ENCODE measurements around the gene GAB4. TPM values are rescaled to one million over a fixed set of nuclear protein-coding genes. Genes with fewer than 3 reads are reported as not detected.

GAB4 gene
- polyA plus RNA-seq, 1 donor from 2014 or later: not detected

DNA sequence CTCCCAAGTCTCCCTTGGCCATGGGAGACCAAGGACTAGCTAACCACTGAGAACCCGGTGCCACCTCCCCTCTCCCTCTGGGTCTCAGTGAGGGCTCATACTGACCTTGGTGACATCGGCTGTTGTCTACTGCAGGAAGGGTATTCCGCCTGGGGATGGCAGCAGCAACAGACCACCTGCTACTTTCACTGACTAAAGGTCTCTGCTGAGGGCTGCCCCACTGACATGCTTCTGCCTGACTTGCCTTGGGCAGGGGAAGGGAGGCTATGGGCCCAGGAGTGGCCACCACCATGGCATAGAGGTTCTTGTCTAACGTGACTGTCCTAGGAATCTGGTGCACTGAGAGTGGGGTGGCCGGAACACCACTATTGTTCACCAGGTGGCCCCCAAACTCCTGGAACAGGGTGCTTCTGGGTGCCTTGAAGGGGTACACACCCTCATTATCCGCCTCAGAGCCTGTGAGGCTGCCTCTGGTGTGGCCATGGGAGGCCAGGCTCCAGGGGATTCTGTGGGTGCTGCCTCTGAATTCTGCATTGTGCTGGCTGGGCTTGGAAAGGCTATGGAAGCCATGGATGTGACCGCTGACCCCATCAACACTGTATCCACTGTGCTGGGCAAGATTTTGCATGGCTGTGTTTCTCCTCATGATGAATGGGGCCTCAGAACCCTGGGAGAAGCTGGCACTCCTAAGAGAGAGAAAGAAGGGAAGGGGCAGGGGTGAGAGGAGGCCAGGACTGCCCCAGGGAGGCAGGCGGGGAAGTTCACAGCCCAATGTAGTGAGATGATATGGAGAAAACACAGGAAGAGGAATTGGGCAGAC lies 38.3 kb downstream of the GAB4 start:
- Mint-ChIP-seq H3K4me3 (no peak overlapping the region), H3K9me3 (peaks cover 0 to 2% (median 0%) of the 10 kb centered on the region in 3 donors), H3K27me3 (peaks cover 17% of the 10 kb centered on the region), H3K27ac (no peak overlapping the region), H3K36me3 (no peaks in the 10 kb centered on the region), H3K4me1 (peaks cover 0 to 2% (median 0%) of the 10 kb centered on the region in 3 donors)

DNA sequence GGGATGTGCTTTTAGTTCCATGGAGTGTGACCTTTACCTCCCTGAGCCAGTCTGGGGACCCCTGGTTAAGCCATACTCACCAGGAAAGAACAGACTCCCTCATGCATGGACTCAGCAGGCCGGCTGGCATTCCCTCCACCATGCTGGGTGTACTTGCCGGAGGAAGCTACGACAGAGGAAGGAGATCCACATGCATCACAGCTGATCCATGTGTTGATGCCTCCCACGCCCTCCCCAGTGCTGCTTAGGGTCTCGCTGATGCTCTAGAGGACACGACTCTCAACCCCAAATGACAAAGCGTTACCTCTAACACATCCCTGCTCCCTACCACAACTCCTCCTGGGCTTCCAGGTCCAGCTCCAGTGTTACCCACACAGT lies 39.8 kb downstream of the GAB4 start:
- H3K4me3 Mint-ChIP-seq: no peak overlapping the region
- peaks cover 0 to 2% (median 0%) of the 10 kb centered on the region in 3 donors for H3K4me1 Mint-ChIP-seq
- H3K27ac Mint-ChIP-seq: no peak overlapping the region
- H3K36me3 Mint-ChIP-seq: no peaks in the 10 kb centered on the region
- H3K9me3 Mint-ChIP-seq: peaks cover 0 to 2% (median 0%) of the 10 kb centered on the region in 3 donors
- peaks cover 8% of the 10 kb centered on the region for H3K27me3 Mint-ChIP-seq

DNA sequence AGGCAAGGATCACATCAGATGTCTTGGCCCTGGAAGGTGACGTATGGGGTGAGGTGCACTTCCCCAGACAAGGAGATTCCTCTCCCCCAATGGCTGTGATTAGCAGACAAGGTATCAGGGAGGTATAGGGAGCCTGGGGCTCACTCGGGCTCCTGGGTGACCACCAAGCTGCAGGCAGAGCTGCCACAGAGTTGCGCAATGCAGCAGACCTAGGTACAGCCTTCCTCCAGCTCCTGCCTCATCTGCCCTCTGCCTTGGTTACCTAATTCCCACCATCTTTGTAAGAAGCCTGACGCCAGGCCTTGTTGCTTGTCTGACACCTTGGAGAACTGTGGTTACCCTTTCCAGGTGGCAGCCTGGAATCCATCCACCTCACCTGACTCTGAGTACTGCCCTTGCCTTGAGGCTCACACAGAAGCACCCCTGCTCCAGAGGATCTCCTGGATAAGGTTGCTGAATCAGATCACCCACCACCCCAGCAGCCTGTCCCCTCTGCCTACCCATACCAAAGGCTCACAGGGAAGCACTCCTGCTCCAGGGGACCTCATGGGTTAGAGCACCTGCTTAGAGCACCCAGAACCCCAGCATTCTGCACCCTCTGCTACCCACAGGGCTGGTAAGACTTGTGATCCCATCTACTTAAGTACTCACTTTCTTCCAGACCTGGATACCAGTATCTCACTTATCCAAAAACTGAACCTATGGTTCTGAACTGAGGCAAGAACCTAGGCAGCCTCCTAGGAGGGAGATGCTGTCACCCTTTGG lies 40.4 kb downstream of the GAB4 start:
- peaks cover 0 to 2% (median 0%) of the 10 kb centered on the region in 3 donors for H3K4me1 Mint-ChIP-seq
- H3K27ac Mint-ChIP-seq: no peak overlapping the region
- H3K27me3 Mint-ChIP-seq: peaks cover 8% of the 10 kb centered on the region
- H3K4me3 Mint-ChIP-seq: no peak overlapping the region
- H3K9me3 Mint-ChIP-seq: peaks cover 0 to 2% (median 0%) of the 10 kb centered on the region in 3 donors
- H3K36me3 Mint-ChIP-seq: no peaks in the 10 kb centered on the region

DNA sequence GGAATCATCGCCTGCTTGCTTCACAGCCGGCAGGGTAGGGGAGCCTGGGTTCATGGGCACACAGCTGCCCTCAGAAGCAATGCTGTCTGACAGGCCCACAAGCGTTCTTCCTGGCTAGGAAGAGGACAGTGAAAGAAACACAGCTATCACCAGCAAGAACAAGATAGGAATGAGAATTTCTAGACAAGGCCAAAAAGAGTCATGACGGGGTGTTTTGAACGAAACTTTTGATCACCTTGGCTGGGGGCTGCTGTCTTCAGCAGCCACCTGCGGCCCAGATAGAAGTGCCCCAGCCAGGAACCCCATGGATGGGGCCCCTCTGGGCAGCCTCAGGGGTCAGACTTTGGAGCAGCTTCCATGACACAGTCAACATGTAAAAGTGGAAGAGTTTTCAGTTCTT lies 41.8 kb downstream of the GAB4 start:
- peaks cover 8% of the 10 kb centered on the region for H3K27me3 Mint-ChIP-seq
- no peaks in the 10 kb centered on the region for H3K4me1 Mint-ChIP-seq
- H3K27ac Mint-ChIP-seq: no peak overlapping the region
- H3K4me3 Mint-ChIP-seq: no peak overlapping the region
- no peaks in the 10 kb centered on the region for H3K9me3 Mint-ChIP-seq
- H3K36me3 Mint-ChIP-seq: no peaks in the 10 kb centered on the region

DNA sequence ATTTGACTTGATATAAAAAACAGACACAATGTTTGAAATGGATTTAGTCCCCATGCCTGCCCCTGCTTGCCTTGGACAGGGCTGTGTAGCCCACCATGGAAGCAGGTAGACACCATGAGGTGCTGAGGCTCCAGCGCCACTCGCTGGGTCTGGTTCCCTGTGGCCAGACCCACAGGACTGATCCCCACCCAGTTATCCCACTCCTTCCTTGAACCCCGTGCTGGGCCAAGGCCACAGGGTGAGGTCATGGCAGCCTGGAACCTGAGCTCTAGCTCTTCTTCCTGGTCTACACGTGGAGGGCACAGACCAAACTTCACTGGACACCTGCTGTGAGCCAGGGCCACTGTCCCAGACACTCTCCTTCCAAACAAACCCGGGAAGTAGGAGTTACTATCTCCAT lies 42.5 kb downstream of the GAB4 start:
- Mint-ChIP-seq H3K4me1 (no peaks in the 10 kb centered on the region), H3K9me3 (no peaks in the 10 kb centered on the region), H3K27me3 (peaks cover 8% of the 10 kb centered on the region), H3K36me3 (no peaks in the 10 kb centered on the region), H3K4me3 (no peak overlapping the region), H3K27ac (no peak overlapping the region)

DNA sequence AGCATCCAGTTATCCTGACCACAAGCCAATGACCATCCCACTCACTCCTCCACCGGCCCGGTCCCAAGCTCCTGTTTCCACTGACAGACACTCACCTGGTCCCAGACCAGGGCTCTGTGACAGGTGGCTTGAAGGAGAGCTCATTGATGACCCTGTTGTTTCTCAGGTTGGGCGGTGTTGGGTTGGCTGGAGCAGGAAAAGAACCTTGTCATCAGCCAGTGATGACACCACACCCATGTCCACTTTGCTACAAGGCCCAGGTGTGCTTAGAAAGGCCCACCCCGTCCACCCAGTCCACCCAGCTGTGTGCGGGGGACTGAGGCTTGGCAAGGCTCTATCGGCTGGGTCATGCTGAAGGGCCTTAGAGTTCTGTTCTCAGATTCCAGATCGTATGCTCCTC lies 42.9 kb downstream of the GAB4 start:
- peaks cover 8% of the 10 kb centered on the region for H3K27me3 Mint-ChIP-seq

DNA sequence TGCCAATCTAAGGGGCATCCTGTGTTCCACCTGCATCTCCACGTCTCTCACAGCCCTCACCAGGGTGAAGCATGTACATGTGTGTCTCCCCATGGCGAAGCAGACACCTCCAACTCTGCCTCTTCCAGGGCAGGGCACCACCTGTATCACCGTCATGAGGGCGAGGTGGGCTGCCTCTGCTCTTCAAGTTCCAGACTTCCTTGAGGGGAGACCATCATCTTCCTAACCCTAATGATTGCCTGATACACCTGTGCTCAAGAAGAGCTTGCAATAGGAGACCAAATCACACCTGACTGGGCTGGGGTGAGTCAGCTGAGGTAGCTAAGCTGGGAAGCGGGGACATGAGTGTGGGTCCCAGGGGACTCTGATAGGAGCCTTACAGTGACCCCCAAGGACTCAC lies 43.7 kb downstream of the GAB4 start:
- Mint-ChIP-seq H3K27me3 (peaks cover 5% of the 10 kb centered on the region), H3K36me3 (no peaks in the 10 kb centered on the region), H3K9me3 (no peaks in the 10 kb centered on the region), H3K4me3 (no peak overlapping the region), H3K27ac (no peak overlapping the region), H3K4me1 (no peaks in the 10 kb centered on the region)

More for the DNA sequence above, 42.9 kb downstream of the GAB4 start:
- no peaks in the 10 kb centered on the region for H3K9me3 Mint-ChIP-seq
- H3K36me3 Mint-ChIP-seq: no peaks in the 10 kb centered on the region
- no peak overlapping the region for H3K27ac Mint-ChIP-seq
- no peak overlapping the region for H3K4me3 Mint-ChIP-seq
- H3K4me1 Mint-ChIP-seq: no peaks in the 10 kb centered on the region

DNA sequence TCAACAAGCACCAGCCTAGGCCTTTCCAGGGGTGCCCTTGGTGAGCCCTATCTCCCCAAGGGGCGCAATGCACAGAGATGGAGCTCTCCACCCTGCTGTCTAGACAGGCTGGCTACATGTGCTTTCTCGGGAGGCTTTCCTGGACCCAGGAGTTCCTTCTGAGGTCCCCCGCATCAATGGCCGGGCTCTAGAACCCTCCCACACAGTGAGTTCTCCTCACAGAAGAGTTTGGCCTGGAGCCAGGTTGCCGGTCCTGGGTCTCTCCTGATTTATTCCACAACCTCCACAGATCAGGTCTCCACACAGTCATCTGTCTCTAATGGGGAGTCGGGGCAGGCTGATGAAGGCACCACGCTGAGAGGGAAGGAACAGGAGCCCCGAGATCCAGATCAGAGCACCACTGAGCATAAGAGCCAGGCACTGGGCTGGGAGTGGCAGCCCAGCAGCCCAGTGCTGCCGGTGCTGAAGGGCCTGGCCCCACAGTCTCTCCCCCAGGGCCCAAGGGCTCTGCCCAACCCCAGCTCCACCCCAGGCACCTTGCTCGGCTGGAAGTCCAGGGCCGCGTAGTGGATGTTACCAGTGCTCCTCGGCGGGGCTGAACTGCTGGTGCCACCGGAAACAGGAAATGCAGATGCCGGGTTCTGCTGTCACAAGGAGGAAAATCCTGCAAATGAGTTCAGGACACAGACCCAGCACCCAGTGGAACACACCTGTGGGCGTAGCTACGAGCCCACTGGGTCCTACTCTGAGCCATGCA lies 44.7 kb downstream of the GAB4 start:
- Mint-ChIP-seq H3K27me3 (peaks cover 4% of the 10 kb centered on the region), H3K4me3 (no peak overlapping the region), H3K4me1 (no peaks in the 10 kb centered on the region), H3K9me3 (no peaks in the 10 kb centered on the region), H3K27ac (no peak overlapping the region), H3K36me3 (no peaks in the 10 kb centered on the region)

DNA sequence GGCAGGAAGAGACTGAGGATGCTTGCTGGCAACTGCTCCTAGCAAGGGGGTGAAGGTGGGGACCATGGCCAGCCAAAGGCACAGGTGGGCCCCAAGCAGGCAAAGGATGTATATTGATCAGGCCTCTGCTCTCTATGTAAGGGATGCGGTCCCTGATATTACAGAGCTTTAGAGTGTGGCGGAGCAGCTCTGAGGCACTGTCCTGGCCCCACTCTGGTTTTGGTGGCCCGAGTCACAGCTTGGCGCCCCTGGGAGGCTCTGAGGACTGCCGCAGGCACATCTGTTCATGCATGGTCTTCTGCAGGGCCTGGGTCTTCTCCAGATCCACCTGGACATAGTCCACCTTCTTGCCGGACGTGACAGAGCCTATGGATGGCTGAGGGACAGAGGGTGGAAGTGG lies 45.5 kb downstream of the GAB4 start:
- Mint-ChIP-seq H3K27me3 (peaks cover 2% of the 10 kb centered on the region), H3K4me3 (no peak overlapping the region), H3K27ac (no peak overlapping the region), H3K9me3 (no peaks in the 10 kb centered on the region), H3K36me3 (no peaks in the 10 kb centered on the region), H3K4me1 (no peaks in the 10 kb centered on the region)

DNA sequence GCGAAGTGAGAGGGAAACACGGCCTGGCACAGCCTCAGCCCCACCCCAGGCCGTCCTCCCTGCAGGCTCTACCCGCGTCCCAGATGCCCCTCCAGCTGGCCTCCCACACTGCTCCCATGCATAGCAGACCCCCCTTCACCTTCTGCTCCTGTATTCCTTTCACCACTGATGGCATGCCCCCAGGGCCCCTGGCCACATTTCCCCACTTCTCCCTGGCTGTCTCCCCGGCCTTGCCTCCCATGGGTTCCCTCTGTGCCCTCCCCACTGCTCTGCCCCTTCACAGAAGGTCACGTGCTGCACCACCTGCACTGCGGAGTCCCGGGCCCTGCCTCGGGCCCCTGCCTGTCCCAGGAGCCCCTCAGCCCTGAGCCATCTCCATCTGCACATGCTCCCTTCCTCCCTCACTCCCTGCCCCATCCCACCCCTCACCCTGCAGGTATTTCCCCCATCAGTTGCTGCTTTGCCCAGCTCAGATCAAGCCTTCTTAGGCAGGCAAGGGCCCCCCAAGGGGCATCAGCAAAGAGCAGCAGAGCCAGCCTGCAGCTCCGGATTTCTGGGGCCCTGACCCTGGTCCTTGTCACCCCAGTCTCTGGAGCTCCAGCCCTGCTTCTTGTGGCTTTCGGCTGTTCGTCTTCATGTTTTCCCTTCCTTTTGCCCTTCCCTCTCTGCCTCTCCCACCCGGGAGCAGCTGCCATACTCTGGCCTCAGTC lies 46.4 kb downstream of the GAB4 start:
- Mint-ChIP-seq H3K27ac (peak overlapping the region in 1 of 3 donors; percentile 67), H3K4me1 (no peaks in the 10 kb centered on the region), H3K36me3 (no peaks in the 10 kb centered on the region), H3K4me3 (no peak overlapping the region), H3K9me3 (no peaks in the 10 kb centered on the region), H3K27me3 (peaks cover 2% of the 10 kb centered on the region)

DNA sequence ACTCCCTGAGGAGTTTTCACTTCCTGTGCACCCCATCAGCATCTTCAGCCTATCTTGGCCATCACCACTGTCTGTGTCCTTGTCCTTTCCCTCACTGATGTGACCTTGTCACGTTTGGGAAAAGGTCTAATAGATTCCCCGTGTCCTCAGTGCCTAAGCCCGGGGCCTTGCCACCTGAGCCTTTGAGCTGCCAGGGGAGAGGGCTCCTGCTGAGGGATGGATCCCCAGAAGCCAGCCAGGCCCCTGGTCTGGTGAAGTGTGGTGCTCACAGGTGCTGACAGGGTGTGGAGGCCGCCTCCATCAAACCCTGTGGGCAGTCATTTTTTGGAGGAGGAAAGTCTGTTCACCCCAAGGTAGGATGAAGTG lies 47.2 kb downstream of the GAB4 start:
- H3K9me3 Mint-ChIP-seq: no peaks in the 10 kb centered on the region
- no peaks in the 10 kb centered on the region for H3K36me3 Mint-ChIP-seq
- H3K4me3 Mint-ChIP-seq: no peak overlapping the region
- peaks cover 2% of the 10 kb centered on the region for H3K27me3 Mint-ChIP-seq
- H3K4me1 Mint-ChIP-seq: no peaks in the 10 kb centered on the region
- H3K27ac Mint-ChIP-seq: no peak overlapping the region

DNA sequence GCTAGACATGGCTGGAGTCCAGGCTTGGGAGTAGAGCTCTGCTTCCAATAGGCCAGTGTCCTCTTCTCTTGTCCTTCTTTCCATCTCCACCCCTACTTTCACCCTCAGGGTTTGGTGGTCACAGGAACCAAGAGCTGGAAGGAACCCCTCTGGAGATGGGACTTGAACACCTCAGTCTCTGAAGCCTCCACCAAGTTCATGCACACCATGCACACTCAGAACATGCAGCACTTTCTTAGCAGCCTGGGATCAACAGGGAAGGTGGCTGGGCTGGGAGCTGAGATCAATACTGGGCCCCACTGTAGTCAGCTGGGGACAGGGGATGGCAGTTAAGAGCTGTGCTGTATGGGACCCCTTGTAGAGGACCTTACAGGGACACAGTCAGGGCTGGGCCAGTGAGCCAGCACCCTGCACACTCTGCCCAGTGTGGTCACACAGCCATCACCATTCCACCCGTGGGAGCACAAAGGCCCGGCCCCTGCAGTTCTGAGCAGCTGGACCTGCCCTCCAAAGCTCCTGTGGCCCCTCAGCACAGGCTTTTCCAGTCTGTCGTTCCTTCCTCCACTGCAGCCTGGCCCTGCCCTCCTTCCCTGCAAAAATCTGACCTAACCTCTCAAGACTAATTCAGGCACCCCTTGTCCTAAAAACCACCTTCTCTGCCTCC lies 47.7 kb downstream of the GAB4 start:
- Mint-ChIP-seq H3K27me3 (no peaks in the 10 kb centered on the region), H3K4me1 (no peaks in the 10 kb centered on the region), H3K27ac (no peak overlapping the region), H3K9me3 (no peaks in the 10 kb centered on the region), H3K4me3 (peak overlapping the region in 1 of 4 donors; percentile 68), H3K36me3 (no peaks in the 10 kb centered on the region)

DNA sequence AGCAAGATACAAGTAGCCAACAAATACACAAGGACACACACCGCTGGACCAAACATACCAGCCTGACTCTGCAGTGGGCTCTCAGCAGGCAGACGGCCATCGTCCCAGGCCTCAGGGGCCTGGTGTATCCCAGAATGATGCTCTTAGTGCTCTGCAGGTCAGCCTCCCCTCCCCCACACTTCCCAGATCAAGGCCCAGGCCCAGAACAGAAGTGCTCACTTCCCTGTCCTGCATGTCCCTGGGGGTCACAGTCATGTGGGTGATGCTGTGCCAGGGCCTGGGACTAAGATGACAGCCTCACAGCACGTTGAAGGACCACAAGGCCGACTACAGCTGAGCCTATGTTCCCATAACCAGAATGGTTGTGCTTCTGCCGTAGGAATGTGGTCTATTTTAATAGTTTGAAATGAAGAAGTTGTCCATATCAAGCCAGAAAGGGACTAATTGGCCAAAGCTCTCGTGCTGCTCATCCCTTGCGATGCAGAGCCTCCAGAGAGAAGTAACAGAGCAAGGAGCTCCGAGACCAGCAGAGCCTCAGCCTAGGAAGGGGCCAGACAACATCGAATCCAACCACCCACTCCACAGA lies 48.6 kb downstream of the GAB4 start:
- Mint-ChIP-seq H3K36me3 (peaks cover 1% of the 10 kb centered on the region), H3K4me3 (no peak overlapping the region), H3K9me3 (no peaks in the 10 kb centered on the region), H3K27ac (no peak overlapping the region), H3K27me3 (no peaks in the 10 kb centered on the region), H3K4me1 (no peaks in the 10 kb centered on the region)

DNA sequence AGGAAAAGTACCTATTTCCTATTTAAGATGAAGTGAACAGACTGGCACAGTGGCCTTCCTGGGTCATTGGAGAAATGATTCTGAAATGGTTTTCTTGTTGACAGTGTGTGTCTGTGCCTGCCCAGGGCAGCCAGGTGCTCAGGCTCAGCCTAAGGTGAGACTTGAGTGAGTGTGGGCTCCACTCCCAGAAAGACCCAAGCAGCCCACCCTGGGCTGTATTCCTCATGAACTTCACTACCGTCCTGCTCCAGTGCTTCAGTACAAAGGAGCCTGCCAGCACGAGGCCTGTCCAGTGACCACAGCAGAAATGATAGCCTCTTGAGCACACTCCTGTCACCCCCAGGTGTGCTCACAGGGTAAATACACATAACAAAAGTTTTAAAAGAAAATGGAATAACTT lies 49.5 kb downstream of the GAB4 start:
- H3K4me3 Mint-ChIP-seq: no peak overlapping the region
- H3K27ac Mint-ChIP-seq: no peak overlapping the region
- no peaks in the 10 kb centered on the region for H3K9me3 Mint-ChIP-seq
- no peaks in the 10 kb centered on the region for H3K4me1 Mint-ChIP-seq
- H3K27me3 Mint-ChIP-seq: no peaks in the 10 kb centered on the region
- peaks cover 1% of the 10 kb centered on the region for H3K36me3 Mint-ChIP-seq

Measured in IgD-negative memory B cell (primary cell).